Upper lobe of left lung (tissue), 4 donors: ENCODE results near the gene CRIP3.

Source experiments
- CTCF ChIP-seq, 6 experiments: fragments of 450-650 bp in 4 of 6; fragments of 200-600 bp in 2 of 6; sonication (generic) in 2 of 6; IDR thresholded peaks; one replicate each; pipeline ENCODE4 v1.5.1; 2016 to 2019; ENCODE audit warnings: antibody characterized with exemption in 6 of 6
- POLR2A ChIP-seq, 4 donors: fragments of 450-650 bp; IDR thresholded peaks; one replicate each; pipeline ENCODE4 v1.5.1; 2016 to 2017; ENCODE audit warnings: antibody characterized with exemption in 4 of 4, mild to moderate bottlenecking in 2 of 4
- POLR2AphosphoS5 ChIP-seq, 2 donors: sonication (generic); formaldehyde crosslinking; IDR thresholded peaks; one replicate each; pipeline ENCODE4 v1.5.1; 2017; ENCODE audit warnings: antibody characterized with exemption in 2 of 2

GRCh38 chr6:43313813-43314212 lies 5.2 kb upstream of the CRIP3 start:
- no peak for TF ChIP-seq POLR2AphosphoS5 (IDR thresholded peaks at IDR 0.05)
- TF ChIP-seq CTCF (IDR thresholded peaks at IDR 0.05), result no peak
- no peak for TF ChIP-seq POLR2A (IDR thresholded peaks at IDR 0.05)
